ENCODE results near the gene NUP205. TPM values are rescaled to one million over a fixed set of nuclear protein-coding genes. Genes with fewer than 3 reads are reported as not detected.

NUP205 gene
- total RNA-seq, 1 experiment from 2014 or later, result 171 TPM

GRCh38 chr7:135558337-135558767, 635 bp downstream of the NUP205 start:
- Mint-ChIP-seq H3K9me3 (no peaks in the 10 kb centered on the region), H3K4me1 (peaks cover 40% of the 10 kb centered on the region), H3K27me3 (ENCODE audit: low read depth) (no peaks in the 10 kb centered on the region), H3K4me3 (no peak overlapping the region), H3K27ac (no peak overlapping the region), H3K36me3 (no peaks in the 10 kb centered on the region)
- ChIA-PET CTCF (interaction anchor here (0.6 to 1.0 kb wide), 2 partner anchors 277 to 293 kb away, joined by 3 read pairs; no protein-coding TSS in a partner anchor), POLR2A (interaction anchor here (1.2 kb wide), 1 partner anchor 196 kb away, joined by 3 read pairs; no protein-coding TSS in a partner anchor)
- ATAC-seq (peak; percentile 20), DNase-seq (ENCODE audit: low spot score) (peak; percentile 36)
- TF ChIP-seq, protein P1, sequence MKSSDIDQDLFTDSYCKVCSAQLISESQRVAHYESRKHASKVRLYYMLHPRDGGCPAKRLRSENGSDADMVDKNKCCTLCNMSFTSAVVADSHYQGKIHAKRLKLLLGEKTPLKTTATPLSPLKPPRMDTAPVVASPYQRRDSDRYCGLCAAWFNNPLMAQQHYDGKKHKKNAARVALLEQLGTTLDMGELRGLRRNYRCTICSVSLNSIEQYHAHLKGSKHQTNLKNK (CRISPR knock-in tag; IDR thresholded peaks at IDR 0.05), result no peak
- TF ChIP-seq SP1 (CRISPR knock-in tag; conservative IDR thresholded peaks at IDR 0.05) (0 out of 2 replicates have a peak, but pooled peaks have one; percentile 39), CTCF (IDR thresholded peaks at IDR 0.05) (no peak), HMGXB4 (CRISPR knock-in tag; IDR thresholded peaks at IDR 0.05) (no peak; the same call in 1 of the 2 replicates), RELA (CRISPR knock-in tag; IDR thresholded peaks at IDR 0.05; ENCODE audit: borderline replicate concordance) (no peak)

DNA sequence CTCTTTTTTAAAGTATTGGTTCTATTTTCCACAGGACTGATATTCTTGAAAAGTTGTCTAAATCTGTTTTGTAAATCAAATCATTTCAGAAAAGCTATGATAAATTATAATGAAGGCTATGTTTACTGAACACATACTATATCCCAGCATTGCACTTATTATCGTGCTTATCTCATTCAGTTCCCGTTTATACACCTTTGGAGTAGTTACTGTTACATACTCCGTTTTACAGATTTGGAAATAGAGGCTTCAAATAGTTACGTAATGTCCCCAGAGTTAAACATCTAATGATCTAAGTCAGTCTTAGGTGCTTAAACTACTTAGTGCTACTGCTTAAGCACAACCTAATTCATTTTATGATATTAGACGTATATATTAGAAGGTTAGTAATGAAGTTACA, 1.2 kb downstream of the NUP205 start:
- POLR2A ChIA-PET, result interaction anchor here (1.2 kb wide), 1 partner anchor 196 kb away, joined by 3 read pairs; no protein-coding TSS in a partner anchor

DNA sequence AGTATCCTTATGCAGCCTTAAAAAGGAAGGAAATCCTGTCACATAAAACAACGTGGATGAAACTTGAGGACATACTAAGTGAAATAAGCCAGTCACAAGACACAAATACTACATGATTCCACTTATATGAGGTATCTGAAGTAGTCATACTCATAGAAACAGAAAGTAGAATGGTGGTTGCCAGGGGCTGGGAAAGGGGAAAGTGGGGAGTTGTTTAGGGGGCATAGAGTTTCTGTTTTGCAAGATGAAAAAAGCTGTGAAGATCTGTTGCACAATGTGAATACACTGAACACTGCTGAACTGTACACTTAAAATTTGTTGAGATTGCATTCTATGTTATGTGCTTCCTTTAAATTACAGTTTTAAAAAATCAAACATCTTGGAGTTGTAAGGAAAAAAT, 2.9 kb downstream of the NUP205 start:
- H3K36me3 Mint-ChIP-seq, result peaks cover 4% of the 10 kb centered on the region; the same call in 1 of the 2 replicates
- no peaks in the 10 kb centered on the region for H3K27me3 Mint-ChIP-seq (ENCODE audit: low read depth)
- peaks cover 46% of the 10 kb centered on the region for H3K4me1 Mint-ChIP-seq
- H3K27ac Mint-ChIP-seq, result peak overlapping the region; percentile 93
- ATAC-seq, result no peak
- POLR2A ChIA-PET, result no interaction called here
- DNase-seq (ENCODE audit: low spot score), result no peak
- no peaks in the 10 kb centered on the region for H3K9me3 Mint-ChIP-seq
- H3K4me3 Mint-ChIP-seq, result peak overlapping the region; percentile 35
- CTCF ChIA-PET, result no interaction called here
- no peak for TF ChIP-seq IRF1 (CRISPR knock-in tag; IDR thresholded peaks at IDR 0.05)
- TF ChIP-seq, protein P2, sequence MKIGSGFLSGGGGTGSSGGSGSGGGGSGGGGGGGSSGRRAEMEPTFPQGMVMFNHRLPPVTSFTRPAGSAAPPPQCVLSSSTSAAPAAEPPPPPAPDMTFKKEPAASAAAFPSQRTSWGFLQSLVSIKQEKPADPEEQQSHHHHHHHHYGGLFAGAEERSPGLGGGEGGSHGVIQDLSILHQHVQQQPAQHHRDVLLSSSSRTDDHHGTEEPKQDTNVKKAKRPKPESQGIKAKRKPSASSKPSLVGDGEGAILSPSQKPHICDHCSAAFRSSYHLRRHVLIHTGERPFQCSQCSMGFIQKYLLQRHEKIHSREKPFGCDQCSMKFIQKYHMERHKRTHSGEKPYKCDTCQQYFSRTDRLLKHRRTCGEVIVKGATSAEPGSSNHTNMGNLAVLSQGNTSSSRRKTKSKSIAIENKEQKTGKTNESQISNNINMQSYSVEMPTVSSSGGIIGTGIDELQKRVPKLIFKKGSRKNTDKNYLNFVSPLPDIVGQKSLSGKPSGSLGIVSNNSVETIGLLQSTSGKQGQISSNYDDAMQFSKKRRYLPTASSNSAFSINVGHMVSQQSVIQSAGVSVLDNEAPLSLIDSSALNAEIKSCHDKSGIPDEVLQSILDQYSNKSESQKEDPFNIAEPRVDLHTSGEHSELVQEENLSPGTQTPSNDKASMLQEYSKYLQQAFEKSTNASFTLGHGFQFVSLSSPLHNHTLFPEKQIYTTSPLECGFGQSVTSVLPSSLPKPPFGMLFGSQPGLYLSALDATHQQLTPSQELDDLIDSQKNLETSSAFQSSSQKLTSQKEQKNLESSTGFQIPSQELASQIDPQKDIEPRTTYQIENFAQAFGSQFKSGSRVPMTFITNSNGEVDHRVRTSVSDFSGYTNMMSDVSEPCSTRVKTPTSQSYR (CRISPR knock-in tag; IDR thresholded peaks at IDR 0.05), result no peak
- TF ChIP-seq, protein P3, sequence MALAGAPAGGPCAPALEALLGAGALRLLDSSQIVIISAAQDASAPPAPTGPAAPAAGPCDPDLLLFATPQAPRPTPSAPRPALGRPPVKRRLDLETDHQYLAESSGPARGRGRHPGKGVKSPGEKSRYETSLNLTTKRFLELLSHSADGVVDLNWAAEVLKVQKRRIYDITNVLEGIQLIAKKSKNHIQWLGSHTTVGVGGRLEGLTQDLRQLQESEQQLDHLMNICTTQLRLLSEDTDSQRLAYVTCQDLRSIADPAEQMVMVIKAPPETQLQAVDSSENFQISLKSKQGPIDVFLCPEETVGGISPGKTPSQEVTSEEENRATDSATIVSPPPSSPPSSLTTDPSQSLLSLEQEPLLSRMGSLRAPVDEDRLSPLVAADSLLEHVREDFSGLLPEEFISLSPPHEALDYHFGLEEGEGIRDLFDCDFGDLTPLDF (CRISPR knock-in tag; IDR thresholded peaks at IDR 0.05), result no peak
- no peak for TF ChIP-seq ZNF317 (CRISPR knock-in tag; IDR thresholded peaks at IDR 0.05; ENCODE audit: borderline replicate concordance, low read depth)
- TF ChIP-seq FOXP1 (CRISPR knock-in tag; IDR thresholded peaks at IDR 0.05; ENCODE audit: borderline replicate concordance), result no peak
- no peak for TF ChIP-seq RORB (CRISPR knock-in tag; IDR thresholded peaks at IDR 0.05)

More for the DNA sequence above, 1.2 kb downstream of the NUP205 start:
- ATAC-seq, result no peak
- Mint-ChIP-seq H3K36me3 (no peaks in the 10 kb centered on the region), H3K27ac (no peak overlapping the region), H3K4me3 (no peak overlapping the region), H3K27me3 (ENCODE audit: low read depth) (no peaks in the 10 kb centered on the region), H3K4me1 (peaks cover 45% of the 10 kb centered on the region), H3K9me3 (no peaks in the 10 kb centered on the region)
- CTCF ChIA-PET, result interaction anchor here (1.0 kb wide), 1 partner anchor 278 kb away, joined by 3 read pairs; no protein-coding TSS in a partner anchor
- DNase-seq (ENCODE audit: low spot score), result no peak
- TF ChIP-seq NFYB (CRISPR knock-in tag; conservative IDR thresholded peaks at IDR 0.05; ENCODE audit: low read depth) (no peak), ZNF317 (CRISPR knock-in tag; IDR thresholded peaks at IDR 0.05; ENCODE audit: borderline replicate concordance, low read depth) (no peak), ZSCAN18 (CRISPR knock-in tag; IDR thresholded peaks at IDR 0.05) (no peak)
- TF ChIP-seq, protein P1 (CRISPR knock-in tag; IDR thresholded peaks at IDR 0.05), result no peak
- TF ChIP-seq, protein P4, sequence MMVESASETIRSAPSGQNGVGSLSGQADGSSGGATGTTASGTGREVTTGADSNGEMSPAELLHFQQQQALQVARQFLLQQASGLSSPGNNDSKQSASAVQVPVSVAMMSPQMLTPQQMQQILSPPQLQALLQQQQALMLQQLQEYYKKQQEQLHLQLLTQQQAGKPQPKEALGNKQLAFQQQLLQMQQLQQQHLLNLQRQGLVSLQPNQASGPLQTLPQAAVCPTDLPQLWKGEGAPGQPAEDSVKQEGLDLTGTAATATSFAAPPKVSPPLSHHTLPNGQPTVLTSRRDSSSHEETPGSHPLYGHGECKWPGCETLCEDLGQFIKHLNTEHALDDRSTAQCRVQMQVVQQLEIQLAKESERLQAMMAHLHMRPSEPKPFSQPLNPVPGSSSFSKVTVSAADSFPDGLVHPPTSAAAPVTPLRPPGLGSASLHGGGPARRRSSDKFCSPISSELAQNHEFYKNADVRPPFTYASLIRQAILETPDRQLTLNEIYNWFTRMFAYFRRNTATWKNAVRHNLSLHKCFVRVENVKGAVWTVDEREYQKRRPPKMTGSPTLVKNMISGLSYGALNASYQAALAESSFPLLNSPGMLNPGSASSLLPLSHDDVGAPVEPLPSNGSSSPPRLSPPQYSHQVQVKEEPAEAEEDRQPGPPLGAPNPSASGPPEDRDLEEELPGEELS (CRISPR knock-in tag; IDR thresholded peaks at IDR 0.05), result no peak

Measured in WTC11 (cell line).